Nephron progenitor cell (in vitro differentiated cells): ENCODE results near the gene ABHD17C.

ENCODE experiments used
- DNase-seq: peaks from one replicate; pipeline ENCODE4 v3.0.0; 2021
- H3K27ac Mint-ChIP-seq: 2 replicates; pipeline ENCODE4 v1.8.0; 2021; ENCODE audit warnings: mild to moderate bottlenecking, moderate library complexity, mixed read lengths
- H3K27me3 Mint-ChIP-seq: 2 replicates; pipeline ENCODE4 v1.8.0; 2021; ENCODE audit warnings: mild to moderate bottlenecking, low read depth, mixed read lengths; ENCODE audit not compliant: poor library complexity
- H3K36me3 Mint-ChIP-seq: 2 replicates; pipeline ENCODE4 v1.8.0; 2021; ENCODE audit warnings: low read depth, mixed read lengths
- H3K4me1 Mint-ChIP-seq: 2 replicates; pipeline ENCODE4 v1.8.0; 2021; ENCODE audit warnings: mixed read lengths
- H3K4me3 Mint-ChIP-seq: 2 replicates; pipeline ENCODE4 v1.8.0; 2021; ENCODE audit warnings: mild to moderate bottlenecking, moderate library complexity, mixed read lengths
- H3K9me3 Mint-ChIP-seq: 2 replicates; pipeline ENCODE4 v1.8.0; 2021; ENCODE audit warnings: mild to moderate bottlenecking, moderate library complexity, mixed read lengths
- CTCF ChIP-seq: fragments of 200-600 bp; sonication (generic); IDR thresholded peaks from 2 replicates; pipeline ENCODE4 v1.5.0; 2021; ENCODE audit warnings: antibody characterized with exemption

ABHD17C gene

GRCh38 chr15:80733460-80733859, 38.4 kb downstream of the ABHD17C start:
- Mint-ChIP-seq H3K4me3 (no peak overlapping the region), H3K4me1 (peaks cover 68% of the 10 kb centered on the region), H3K27ac (no peak overlapping the region)

DNA sequence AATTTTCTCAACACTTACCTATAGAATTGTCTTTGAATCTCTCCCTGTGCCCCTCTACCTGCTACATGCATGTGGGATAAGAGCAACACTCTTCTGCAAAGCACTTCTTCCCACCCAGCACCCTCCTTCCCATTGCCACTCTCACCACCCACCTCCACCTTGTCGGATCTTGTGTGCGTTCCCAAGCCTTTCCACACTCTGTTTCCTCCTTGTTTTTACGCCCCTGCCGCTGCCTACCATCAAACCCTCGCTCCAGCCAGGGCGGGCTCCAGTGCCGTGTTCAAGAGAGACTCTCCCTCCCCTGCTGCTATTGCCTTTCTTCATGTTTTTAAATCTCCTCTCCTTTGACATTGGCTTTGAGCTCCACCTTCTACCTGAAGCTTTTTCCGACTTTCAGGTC, 40.2 kb downstream of the ABHD17C start:
- H3K27ac Mint-ChIP-seq = peak overlapping the region; percentile 81
- peaks cover 28% of the 10 kb centered on the region for H3K36me3 Mint-ChIP-seq
- H3K4me1 Mint-ChIP-seq = peaks cover 66% of the 10 kb centered on the region
- H3K27me3 Mint-ChIP-seq = peaks cover 4% of the 10 kb centered on the region
- peaks cover 30% of the 10 kb centered on the region for H3K9me3 Mint-ChIP-seq
- peak; percentile 14 for DNase-seq
- peak overlapping the region; percentile 19 for H3K4me3 Mint-ChIP-seq
- TF ChIP-seq CTCF = no peak

More at GRCh38 chr15:80733460-80733859, 38.4 kb downstream of the ABHD17C start:
- Mint-ChIP-seq H3K27me3 (no peaks in the 10 kb centered on the region), H3K9me3 (peaks cover 12% of the 10 kb centered on the region), H3K36me3 (peaks cover 12% of the 10 kb centered on the region)
- no peak for TF ChIP-seq CTCF
- no peak for DNase-seq

DNA sequence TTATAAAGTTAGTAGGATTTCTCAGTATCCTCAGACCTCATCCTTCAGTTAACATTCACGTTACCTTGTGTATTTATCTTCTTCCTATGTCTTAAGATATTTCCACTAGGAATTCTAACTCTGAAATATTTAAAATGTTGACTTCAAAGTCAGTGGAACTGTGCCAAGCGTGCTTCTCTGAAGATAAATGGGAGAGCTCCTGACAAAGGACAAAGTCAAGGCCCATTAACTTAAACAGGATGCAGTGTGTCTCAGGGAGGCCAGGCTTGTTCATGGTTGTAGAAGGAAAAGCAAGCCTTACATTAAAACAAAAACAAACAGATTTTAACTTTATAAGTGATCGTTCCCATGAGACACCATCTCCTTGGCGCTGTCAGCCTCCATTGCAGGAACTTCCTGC, 41.5 kb downstream of the ABHD17C start:
- Mint-ChIP-seq H3K27ac (peak overlapping the region; percentile 65), H3K36me3 (peaks cover 30% of the 10 kb centered on the region), H3K4me3 (peak overlapping the region; percentile 55), H3K27me3 (peaks cover 4% of the 10 kb centered on the region), H3K4me1 (peaks cover 60% of the 10 kb centered on the region), H3K9me3 (peaks cover 30% of the 10 kb centered on the region)
- no peak for TF ChIP-seq CTCF
- peak; percentile 11 for DNase-seq

DNA sequence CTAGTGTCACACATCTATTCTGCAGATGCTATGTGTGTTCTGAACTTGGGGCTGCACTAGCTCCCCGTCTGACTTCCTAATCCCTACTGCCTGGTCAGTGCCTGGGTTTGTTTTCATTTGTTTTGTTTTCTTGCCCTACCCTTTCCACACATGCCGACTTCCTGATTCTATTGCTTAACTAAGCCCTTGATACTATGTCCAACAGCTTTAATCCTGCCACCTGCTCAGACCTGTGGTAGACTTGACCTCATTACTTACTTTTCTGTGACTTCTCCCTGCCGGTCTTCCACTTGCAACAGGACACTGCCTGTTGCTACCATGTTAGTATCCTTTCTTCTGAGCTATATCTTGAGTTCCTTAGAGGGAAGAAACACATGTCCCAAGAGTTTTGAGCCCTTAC, 44.8 kb downstream of the ABHD17C start:
- DNase-seq = no peak
- H3K27me3 Mint-ChIP-seq = peaks cover 4% of the 10 kb centered on the region
- H3K4me1 Mint-ChIP-seq = peaks cover 55% of the 10 kb centered on the region
- no peak for TF ChIP-seq CTCF
- H3K9me3 Mint-ChIP-seq = peaks cover 30% of the 10 kb centered on the region
- H3K4me3 Mint-ChIP-seq = no peak overlapping the region
- no peak overlapping the region for H3K27ac Mint-ChIP-seq
- peaks cover 32% of the 10 kb centered on the region for H3K36me3 Mint-ChIP-seq

DNA sequence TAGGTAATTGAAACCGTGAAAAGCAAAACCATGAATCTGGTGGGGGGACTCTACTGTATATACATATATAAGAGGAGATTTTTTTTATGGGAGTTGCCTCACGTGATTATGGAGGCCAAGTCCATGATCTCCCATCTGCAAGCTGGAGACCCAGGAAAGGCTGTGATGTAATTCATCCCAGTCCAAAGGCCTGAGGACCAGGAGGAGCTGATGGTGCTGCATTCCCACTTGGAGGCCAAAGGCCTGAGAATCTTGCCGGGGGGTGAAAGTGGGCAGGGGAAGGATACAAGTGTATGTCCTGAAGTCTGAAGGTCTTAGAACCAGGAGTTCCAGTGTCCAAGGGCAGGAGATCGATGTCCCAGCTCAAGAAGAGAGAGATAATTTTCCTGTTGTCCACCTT, 47.0 kb downstream of the ABHD17C start:
- Mint-ChIP-seq H3K27ac (no peak overlapping the region), H3K36me3 (peaks cover 43% of the 10 kb centered on the region), H3K9me3 (peaks cover 40% of the 10 kb centered on the region), H3K4me1 (peaks cover 54% of the 10 kb centered on the region), H3K27me3 (peaks cover 4% of the 10 kb centered on the region), H3K4me3 (no peak overlapping the region)
- no peak for TF ChIP-seq CTCF
- no peak for DNase-seq

- peak overlapping the region; percentile 67 for H3K27ac Mint-ChIP-seq
- no peak overlapping the region for H3K4me3 Mint-ChIP-seq
- H3K9me3 Mint-ChIP-seq = peaks cover 29% of the 10 kb centered on the region
- peaks cover 56% of the 10 kb centered on the region for H3K4me1 Mint-ChIP-seq
- peaks cover 4% of the 10 kb centered on the region for H3K27me3 Mint-ChIP-seq
- H3K36me3 Mint-ChIP-seq = peaks cover 32% of the 10 kb centered on the region
- no peak for TF ChIP-seq CTCF
- DNase-seq = no peak
These were observed 48.2 kb downstream of the ABHD17C start for GRCh38 chr15:80743189-80743833.
